VCaP (cell line): ENCODE measurements around the gene LCMT1.
A peak's percentile ranks its signal among the peaks of the same experiment; 100 is the strongest.
"Not testable (repeated sequence)": the region's sequence is repeated elsewhere in the genome, so short reads cannot be mapped to it uniquely, and the experiment has no call there.

Experiments
- H3K27ac ChIP-seq: fragments of 450-650 bp; 2 replicates; pipeline ENCODE4 v1.5.1; 2017
- CTCF ChIP-seq: fragments of 450-650 bp; conservative IDR thresholded peaks from 2 replicates; pipeline ENCODE4 v1.5.1; 2017; ENCODE audit warnings: mild to moderate bottlenecking, moderate library complexity

LCMT1 gene

GRCh38 chr16:25126820-25127232 is 15.3 kb downstream of the LCMT1 start:
- H3K27ac ChIP-seq = no peak overlapping the region
- TF ChIP-seq CTCF = peak; percentile 81

GRCh38 chr16:25132751-25133150 is 21.2 kb downstream of the LCMT1 start:
- not testable (repeated sequence) for H3K27ac ChIP-seq

GRCh38 chr16:25134166-25134700 is 22.7 kb downstream of the LCMT1 start:
- no peak for TF ChIP-seq CTCF
- H3K27ac ChIP-seq = no peak overlapping the region

GRCh38 chr16:25135254-25135878 is 23.8 kb downstream of the LCMT1 start:
- no peak overlapping the region; the same call in 1 of the 2 replicates for H3K27ac ChIP-seq
- peak; percentile 12; the same call in 1 of the 2 replicates for TF ChIP-seq CTCF

GRCh38 chr16:25138130-25138529 is 26.6 kb downstream of the LCMT1 start:
- H3K27ac ChIP-seq = no peak overlapping the region
- no peak for TF ChIP-seq CTCF

GRCh38 chr16:25140459-25140858 is 28.9 kb downstream of the LCMT1 start:
- TF ChIP-seq CTCF = no peak
- H3K27ac ChIP-seq = no peak overlapping the region

- no peak for TF ChIP-seq CTCF
- H3K27ac ChIP-seq = no peak overlapping the region
Observed at GRCh38 chr16:25141648-25142047, 30.1 kb downstream of the LCMT1 start.

GRCh38 chr16:25143928-25144327 is 32.4 kb downstream of the LCMT1 start:
- H3K27ac ChIP-seq = no peak overlapping the region
- peak; percentile 69 for TF ChIP-seq CTCF
